Colonic mucosa (tissue), 4 donors: ENCODE measurements around the gene RPP38. TPM values are rescaled to one million over a fixed set of nuclear protein-coding genes. Genes with fewer than 3 reads are reported as not detected.

Experiments used
- DNase-seq: peaks from one replicate; pipeline ENCODE4 v3.0.0-alpha.2; 2020
- H3K27ac ChIP-seq: fragments of 200-600 bp; one replicate; pipeline ENCODE4 v1.8.0; 2021
- H3K27me3 ChIP-seq: fragments of 200-600 bp; one replicate; pipeline ENCODE4 v1.8.0; 2021
- H3K36me3 ChIP-seq: fragments of 200-600 bp; one replicate; pipeline ENCODE4 v1.8.0; 2021
- H3K4me1 ChIP-seq: fragments of 200-600 bp; one replicate; pipeline ENCODE4 v1.8.0; 2021; ENCODE audit warnings: mild to moderate bottlenecking
- H3K4me3 ChIP-seq: fragments of 200-600 bp; one replicate; pipeline ENCODE4 v1.8.0; 2021
- H3K9ac ChIP-seq, 2 donors: one replicate each; pipeline ENCODE4 v1.7.0; 2013; ENCODE audit warnings: control low read depth in 2 of 2, low read depth in 2 of 2, low read length in 2 of 2
- H3K9me3 ChIP-seq: fragments of 200-600 bp; one replicate; pipeline ENCODE4 v1.8.0; 2021
- CTCF ChIP-seq: fragments of 200-600 bp; IDR thresholded peaks from one replicate; pipeline ENCODE4 v1.8.0; 2022; ENCODE audit warnings: antibody characterized with exemption, mild to moderate bottlenecking
- intact Hi-C: fragments of 100-400 bp; cut with DNase I; formaldehyde crosslinking; loops from one replicate; pipeline ENCODE4 v1.14.1; 2022
- total RNA-seq, 2 donors: library from RNA; stranded (reverse); fragmentation: NEBNext Ultra II Directional in 1 of 2; extraction: Animal tissue kit (Norgen Biotek cat#: 25700) in 1 of 2; gene quantifications; one replicate each; pipeline ENCODE4 v1.2.1, GENCODE V29; 2021
- donor health status: healthy.
- donor health status: DM: no; HTN: no; CAD: no.
- donor health status: DM: no; HTN: no; CAD: no.

The RPP38 gene
- total RNA-seq, 2 donors from 2014 or later = 17.1 to 17.8 TPM

GRCh38 chr10:15092855-15093408, 4.2 kb upstream of the RPP38 start:
- DNase-seq = no peak
- no peak overlapping the region for H3K4me3 ChIP-seq
- H3K9ac ChIP-seq = no peak overlapping the region
- H3K4me1 ChIP-seq = no peaks in the 10 kb centered on the region
- H3K36me3 ChIP-seq = no peaks in the 10 kb centered on the region
- H3K27ac ChIP-seq = no peak overlapping the region
- H3K27me3 ChIP-seq = no peaks in the 10 kb centered on the region
- TF ChIP-seq CTCF = no peak
- intact Hi-C loops = no loop called here
- no peaks in the 10 kb centered on the region for H3K9me3 ChIP-seq

DNA sequence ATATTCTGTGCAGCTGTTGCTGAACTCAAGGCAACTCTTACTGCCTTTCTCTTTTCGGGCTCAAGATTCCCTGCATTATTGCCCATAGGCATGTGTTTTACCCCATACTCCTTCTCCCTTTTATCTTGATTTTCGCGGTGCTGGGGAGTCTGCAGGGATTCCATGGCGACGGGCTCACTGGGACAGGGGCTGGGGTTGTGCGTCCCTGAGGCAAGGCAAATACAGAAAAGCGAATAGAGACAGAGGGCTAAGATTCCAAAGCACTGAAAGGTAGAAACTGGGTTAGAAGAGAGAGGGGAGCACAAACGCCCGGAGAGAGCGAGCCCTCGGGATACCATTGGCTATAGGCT, 519 bp upstream of the RPP38 start:
- Histone ChIP-seq H3K4me3 (peak overlapping the region; percentile 83), H3K9ac (peak overlapping the region; percentile 94 to 95), H3K36me3 (no peaks in the 10 kb centered on the region), H3K27ac (peak overlapping the region; percentile 90), H3K27me3 (no peaks in the 10 kb centered on the region), H3K9me3 (no peaks in the 10 kb centered on the region), H3K4me1 (peaks cover 13% of the 10 kb centered on the region)
- TF ChIP-seq CTCF = no peak
- DNase-seq = no peak
- intact Hi-C loops = no loop called here

GRCh38 chr10:15099886-15100285, 2.7 kb downstream of the RPP38 start:
- TF ChIP-seq CTCF = no peak
- intact Hi-C loops = loop anchor here (10.0 kb wide), 1 partner anchor 605 kb away; no protein-coding TSS in a partner anchor

GRCh38 chr10:15103513-15103912, 6.4 kb downstream of the RPP38 start:
- Histone ChIP-seq H3K9ac (no peak overlapping the region), H3K27ac (no peak overlapping the region), H3K9me3 (no peaks in the 10 kb centered on the region), H3K36me3 (peaks cover 9% of the 10 kb centered on the region), H3K4me1 (peaks cover 12% of the 10 kb centered on the region), H3K4me3 (no peak overlapping the region), H3K27me3 (no peaks in the 10 kb centered on the region)
- no peak for TF ChIP-seq CTCF
- intact Hi-C loops = loop anchor here (10.0 kb wide), 1 partner anchor 609 kb away; no protein-coding TSS in a partner anchor
- no peak for DNase-seq

More at GRCh38 chr10:15099886-15100285, 2.7 kb downstream of the RPP38 start:
- H3K27me3 ChIP-seq = no peaks in the 10 kb centered on the region
- peaks cover 9% of the 10 kb centered on the region for H3K36me3 ChIP-seq
- no peaks in the 10 kb centered on the region for H3K9me3 ChIP-seq
- H3K27ac ChIP-seq = no peak overlapping the region
- peaks cover 13% of the 10 kb centered on the region for H3K4me1 ChIP-seq
- H3K4me3 ChIP-seq = no peak overlapping the region
- peak overlapping the region in 1 of 2 donors; percentile 44 for H3K9ac ChIP-seq
- DNase-seq = no peak

- DNase-seq = peak; percentile 84
- no peak overlapping the region for H3K27ac ChIP-seq
- no peak overlapping the region for H3K9ac ChIP-seq
- peaks cover 14% of the 10 kb centered on the region for H3K36me3 ChIP-seq
- H3K9me3 ChIP-seq = no peaks in the 10 kb centered on the region
- intact Hi-C loops = loop anchor here (10.0 kb wide), 1 partner anchor 612 kb away; no protein-coding TSS in a partner anchor
- no peaks in the 10 kb centered on the region for H3K4me1 ChIP-seq
- H3K27me3 ChIP-seq = no peaks in the 10 kb centered on the region
- no peak overlapping the region for H3K4me3 ChIP-seq
- TF ChIP-seq CTCF = peak; percentile 92
Measured at GRCh38 chr10:15106352-15107013, 9.3 kb downstream of the RPP38 start.
